Trophoblast cell (in vitro differentiated cells and primary cell): Measurements from ENCODE around the gene MRTFA.

ENCODE experiments used
- DNase-seq, 2 donors: peaks; one replicate each; pipeline ENCODE4 v3.0.0-alpha.2; 2016
- H2AFZ ChIP-seq: 2 replicates; pipeline ENCODE4 v1.6.1; 2013; ENCODE audit warnings: low read length, moderate library complexity, mild to moderate bottlenecking; ENCODE audit not compliant: insufficient read depth, poor library complexity
- H2AK5ac ChIP-seq: 2 replicates; pipeline ENCODE4 v1.6.1; 2013; ENCODE audit warnings: mild to moderate bottlenecking, low read length
- H2BK120ac ChIP-seq: 2 replicates; pipeline ENCODE4 v1.6.1; 2013; ENCODE audit warnings: low read length, mild to moderate bottlenecking, moderate library complexity; ENCODE audit not compliant: insufficient read depth, poor library complexity
- H2BK12ac ChIP-seq: 2 replicates; pipeline ENCODE4 v1.6.1; 2013; ENCODE audit warnings: mild to moderate bottlenecking, low read length, moderate library complexity
- H2BK5ac ChIP-seq: 2 replicates; pipeline ENCODE4 v1.6.1; 2013; ENCODE audit warnings: low read length, low read depth, moderate library complexity, mild to moderate bottlenecking; ENCODE audit not compliant: poor library complexity
- H3K14ac ChIP-seq: 2 replicates; pipeline ENCODE4 v1.6.1; 2013; ENCODE audit warnings: mild to moderate bottlenecking, low read length
- H3K18ac ChIP-seq: 2 replicates; pipeline ENCODE4 v1.6.1; 2013; ENCODE audit warnings: mild to moderate bottlenecking, low read length
- H3K23ac ChIP-seq: 2 replicates; pipeline ENCODE4 v1.6.1; 2013; ENCODE audit warnings: low read length
- H3K27ac ChIP-seq: 2 replicates; pipeline ENCODE4 v1.5.1; 2013; ENCODE audit warnings: low read depth, mild to moderate bottlenecking, inconsistent platforms, low read length, moderate library complexity
- H3K27me3 ChIP-seq: 2 replicates; pipeline ENCODE4 v1.6.1; 2013; ENCODE audit warnings: inconsistent platforms, mild to moderate bottlenecking, low read length, moderate library complexity; ENCODE audit not compliant: insufficient read depth
- H3K36me3 ChIP-seq, 2 experiments: 1 replicate in 1 of 2; 2 replicates in 1 of 2; pipeline ENCODE4 v1.6.1; 2013; ENCODE audit warnings: low read length in 2 of 2, mild to moderate bottlenecking in 2 of 2, moderate library complexity in 1 of 2; ENCODE audit not compliant: insufficient read depth in 2 of 2, control insufficient read depth in 1 of 2
- H3K4ac ChIP-seq: 2 replicates; pipeline ENCODE4 v1.6.1; 2013; ENCODE audit warnings: low read depth, mild to moderate bottlenecking, low read length, moderate library complexity
- H3K4me1 ChIP-seq, 2 experiments: 1 replicate in 1 of 2; 2 replicates in 1 of 2; pipeline ENCODE4 v1.6.1; 2013; ENCODE audit warnings: low read length in 2 of 2, mild to moderate bottlenecking in 2 of 2, moderate library complexity in 1 of 2; ENCODE audit not compliant: insufficient read depth in 2 of 2, control insufficient read depth in 1 of 2
- H3K4me2 ChIP-seq: 2 replicates; pipeline ENCODE4 v1.6.1; 2013; ENCODE audit warnings: inconsistent platforms, mild to moderate bottlenecking, low read length, moderate library complexity
- H3K4me3 ChIP-seq: 2 replicates; pipeline ENCODE4 v1.5.1; 2013; ENCODE audit warnings: mild to moderate bottlenecking, low read depth, low read length, inconsistent platforms
- H3K79me1 ChIP-seq: one replicate; pipeline ENCODE4 v1.6.1; 2013; ENCODE audit warnings: low read length
- H3K79me2 ChIP-seq: 2 replicates; pipeline ENCODE4 v1.6.1; 2013; ENCODE audit warnings: low read length, mild to moderate bottlenecking; ENCODE audit not compliant: control insufficient read depth, insufficient read depth, poor library complexity
- H3K9ac ChIP-seq: 2 replicates; pipeline ENCODE4 v1.6.1; 2013; ENCODE audit warnings: mild to moderate bottlenecking, low read length
- H3K9me3 ChIP-seq: 2 replicates; pipeline ENCODE4 v1.6.1; 2013; ENCODE audit warnings: low read depth, mild to moderate bottlenecking, control low read depth, inconsistent platforms, low read length; ENCODE audit not compliant: insufficient read depth
- H4K12ac ChIP-seq: 2 replicates; pipeline ENCODE4 v1.6.1; 2013; ENCODE audit warnings: low read depth, mild to moderate bottlenecking, low read length, moderate library complexity
- H4K8ac ChIP-seq: 2 replicates; pipeline ENCODE4 v1.6.1; 2013; ENCODE audit warnings: low read depth, mild to moderate bottlenecking, low read length, moderate library complexity
- H4K91ac ChIP-seq: one replicate; pipeline ENCODE4 v1.6.1; 2013; ENCODE audit warnings: low read depth, mild to moderate bottlenecking, low read length, moderate library complexity
- WGBS: extraction: QIAGEN DNeasy Blood & Tissue Kit; methylation state at CpG from one replicate; pipeline ENCODE4 v1.1.7; 2013; ENCODE audit warnings: missing lambda C conversion rate; ENCODE audit not compliant: insufficient read length, insufficient coverage; ENCODE audit errors: extremely low coverage; 5-methylcytosine and 5-hydroxymethylcytosine counted together

MRTFA gene

DNA sequence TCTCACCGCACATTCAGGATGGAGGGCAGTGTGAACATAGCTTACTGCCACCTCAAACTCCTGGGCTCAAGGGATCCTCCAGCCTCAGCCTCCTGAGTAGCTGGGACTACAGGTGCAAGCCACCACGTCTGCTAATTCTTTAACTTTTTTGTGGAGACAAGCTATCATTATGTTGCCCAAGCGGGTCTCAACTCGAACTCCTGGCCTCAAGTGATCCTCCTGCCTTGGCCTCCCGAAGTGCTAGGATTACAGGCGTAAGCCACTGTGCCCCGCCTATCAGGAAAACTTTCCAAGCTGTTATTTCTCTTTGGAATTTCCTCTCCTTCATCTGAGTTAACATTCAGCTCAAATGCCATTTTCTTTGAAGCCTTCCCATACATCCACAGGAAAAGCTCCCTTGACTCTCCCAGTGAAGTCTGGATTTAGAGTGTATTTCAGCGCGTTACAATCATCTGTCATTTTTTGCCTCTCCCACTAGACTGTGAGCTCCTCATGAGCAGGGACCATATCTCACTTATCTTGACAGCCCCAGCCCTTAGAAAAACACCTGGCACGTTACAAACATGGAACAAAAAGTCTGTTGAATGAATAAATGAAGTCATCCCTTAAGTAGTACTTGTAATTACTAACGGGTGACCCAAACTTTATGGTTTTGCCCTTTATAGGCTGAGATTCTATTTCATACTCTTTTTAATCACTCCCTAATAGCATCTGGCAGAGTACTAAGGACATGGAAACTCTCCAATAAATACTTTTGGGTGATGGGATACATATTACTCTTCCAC, 2.2 kb downstream of the MRTFA start:
- Histone ChIP-seq H3K4me3 (no peak overlapping the region), H2BK5ac (no peak overlapping the region), H3K9ac (no peak overlapping the region), H3K4ac (peak overlapping the region; percentile 43), H4K12ac (no peak overlapping the region), H3K18ac (no peak overlapping the region), H3K79me1 (peaks cover 9% of the 10 kb centered on the region), H3K23ac (peak overlapping the region; percentile 54), H3K4me2 (no peak overlapping the region), H2BK120ac (no peak overlapping the region), H3K27me3 (no peaks in the 10 kb centered on the region), H3K4me1 (peaks cover 4 to 12% of the 10 kb centered on the region in 2 experiments), H3K27ac (no peak overlapping the region), H2AFZ (no peak overlapping the region), H2AK5ac (no peak overlapping the region), H4K8ac (no peak overlapping the region), H3K14ac (no peak overlapping the region), H3K36me3 (no peaks in the 10 kb centered on the region), H4K91ac (no peak overlapping the region), H2BK12ac (no peak overlapping the region), H3K9me3 (no peaks in the 10 kb centered on the region), H3K79me2 (peaks cover 23% of the 10 kb centered on the region)
- no peak for DNase-seq
- WGBS: no CpG with 5 or more reads among the region's 11 CpGs

DNA sequence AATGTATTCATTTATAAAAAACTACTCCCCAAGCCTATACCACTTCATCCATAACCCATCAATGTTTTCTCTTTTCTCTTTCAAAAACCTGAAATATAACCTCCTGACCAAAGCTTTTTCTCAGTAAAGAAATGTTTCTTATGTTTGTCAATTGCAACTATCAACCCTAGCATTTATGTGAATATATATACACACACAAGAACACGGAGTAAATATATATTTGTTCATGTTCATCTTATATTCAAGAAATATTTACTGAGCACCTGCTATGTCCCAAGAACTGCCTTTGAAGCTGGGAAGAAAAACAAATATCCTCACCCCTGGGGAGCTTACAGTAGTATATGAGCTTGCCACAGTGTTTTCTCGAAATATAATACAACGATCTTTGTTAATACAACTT, 3.5 kb downstream of the MRTFA start:
- H3K27ac ChIP-seq: no peak overlapping the region
- 100% methylated on average over 1 of the region's 3 CpGs for WGBS
- no peak overlapping the region for H3K9ac ChIP-seq
- DNase-seq: no peak
- peaks cover 9% of the 10 kb centered on the region for H3K79me1 ChIP-seq
- no peak overlapping the region for H2BK12ac ChIP-seq
- no peaks in the 10 kb centered on the region for H3K36me3 ChIP-seq
- H2AFZ ChIP-seq: no peak overlapping the region
- H3K4me1 ChIP-seq: peaks cover 4 to 12% of the 10 kb centered on the region in 2 experiments
- H3K4me2 ChIP-seq: no peak overlapping the region
- no peak overlapping the region for H2BK120ac ChIP-seq
- H3K4ac ChIP-seq: no peak overlapping the region
- H3K14ac ChIP-seq: no peak overlapping the region
- H3K4me3 ChIP-seq: no peak overlapping the region
- no peak overlapping the region for H4K91ac ChIP-seq
- no peak overlapping the region for H2BK5ac ChIP-seq
- H4K8ac ChIP-seq: no peak overlapping the region
- no peak overlapping the region for H4K12ac ChIP-seq
- peaks cover 25% of the 10 kb centered on the region for H3K79me2 ChIP-seq
- H3K27me3 ChIP-seq: no peaks in the 10 kb centered on the region
- H3K23ac ChIP-seq: no peak overlapping the region
- H2AK5ac ChIP-seq: no peak overlapping the region
- H3K18ac ChIP-seq: no peak overlapping the region
- H3K9me3 ChIP-seq: no peaks in the 10 kb centered on the region

DNA sequence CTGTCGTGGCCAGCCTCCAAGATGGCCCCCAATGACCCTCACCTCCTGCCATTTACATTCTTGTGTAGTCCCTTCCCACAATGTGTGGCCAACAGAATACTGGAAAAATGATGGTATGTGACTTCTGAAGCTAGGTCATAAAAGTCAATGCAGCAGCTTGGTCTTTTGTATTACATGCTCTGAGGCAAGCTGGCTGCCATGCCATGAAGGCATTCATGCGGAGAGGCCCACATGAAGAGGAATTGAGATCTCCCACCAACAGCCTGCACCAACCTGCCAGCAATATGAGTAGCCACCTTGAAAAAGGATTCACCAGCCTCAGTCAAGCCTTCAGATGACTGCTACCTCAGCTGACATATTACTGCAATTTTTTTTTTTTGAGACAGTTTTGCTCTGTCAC, 4.6 kb downstream of the MRTFA start:
- Histone ChIP-seq H4K91ac (no peak overlapping the region), H3K79me1 (peaks cover 7% of the 10 kb centered on the region), H3K4me3 (no peak overlapping the region), H3K36me3 (no peaks in the 10 kb centered on the region), H3K18ac (no peak overlapping the region), H2AFZ (no peak overlapping the region), H4K8ac (no peak overlapping the region), H3K27me3 (no peaks in the 10 kb centered on the region), H2BK120ac (no peak overlapping the region), H3K4me1 (peaks cover 4 to 11% of the 10 kb centered on the region in 2 experiments), H3K14ac (no peak overlapping the region), H3K79me2 (peaks cover 26% of the 10 kb centered on the region), H3K4ac (peak overlapping the region; percentile 71), H3K9me3 (no peaks in the 10 kb centered on the region), H2AK5ac (no peak overlapping the region), H3K4me2 (no peak overlapping the region), H2BK5ac (no peak overlapping the region), H2BK12ac (no peak overlapping the region), H4K12ac (no peak overlapping the region), H3K23ac (no peak overlapping the region), H3K9ac (no peak overlapping the region), H3K27ac (no peak overlapping the region)
- no CpG with 5 or more reads among the region's 2 CpGs for WGBS
- DNase-seq: no peak

DNA sequence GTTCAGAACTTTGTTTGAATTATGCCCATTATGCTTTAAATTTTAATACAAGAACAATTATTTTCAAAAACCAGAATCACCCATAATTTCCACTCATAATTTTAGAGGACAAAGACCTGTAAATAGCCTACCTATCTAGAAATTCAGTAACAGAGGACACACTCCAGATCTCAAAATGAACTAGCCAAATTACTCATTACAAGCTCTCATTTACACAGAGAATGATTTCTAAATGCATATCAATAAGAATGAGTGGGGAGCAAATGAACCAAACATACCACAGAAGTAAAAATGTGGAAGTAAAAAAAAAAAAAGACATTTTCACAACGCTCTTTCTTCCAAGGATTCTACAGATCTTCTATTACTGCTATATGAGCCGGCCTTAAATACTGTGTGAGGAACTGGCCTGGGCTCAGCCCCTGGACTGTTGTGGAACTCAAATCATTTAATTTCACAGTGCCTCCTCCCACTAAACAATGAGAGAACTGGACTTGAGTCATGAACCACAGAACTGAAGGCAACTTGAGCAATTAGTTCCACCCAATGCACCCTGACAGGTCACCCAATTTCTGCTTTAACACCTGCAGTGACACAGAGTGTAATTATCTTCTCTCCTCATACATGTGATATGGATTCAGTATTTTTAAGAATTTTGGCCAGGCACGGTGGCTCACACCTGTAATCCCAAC, 8.0 kb downstream of the MRTFA start:
- no peak overlapping the region for H3K9ac ChIP-seq

More for the DNA sequence above, 8.0 kb downstream of the MRTFA start:
- Histone ChIP-seq H2BK5ac (no peak overlapping the region), H3K4me1 (peaks cover 2 to 4% of the 10 kb centered on the region in 2 experiments), H3K4me2 (no peak overlapping the region), H2AK5ac (no peak overlapping the region), H3K27ac (no peak overlapping the region), H3K14ac (no peak overlapping the region), H3K36me3 (no peaks in the 10 kb centered on the region), H4K8ac (no peak overlapping the region), H3K23ac (no peak overlapping the region), H4K12ac (no peak overlapping the region), H3K79me1 (peaks cover 1% of the 10 kb centered on the region), H3K4me3 (no peak overlapping the region), H3K4ac (peak overlapping the region; percentile 93), H2AFZ (no peak overlapping the region), H3K9me3 (no peaks in the 10 kb centered on the region), H3K79me2 (peaks cover 15% of the 10 kb centered on the region), H3K18ac (no peak overlapping the region), H2BK12ac (no peak overlapping the region), H3K27me3 (no peaks in the 10 kb centered on the region), H4K91ac (no peak overlapping the region), H2BK120ac (no peak overlapping the region)
- WGBS: no CpG with 5 or more reads among the region's 3 CpGs
- no peak for DNase-seq
